ENCODE measurements around the gene MICU1. TPM values are rescaled to one million over a fixed set of nuclear protein-coding genes. Genes with fewer than 3 reads are reported as not detected.
"Not testable (repeated sequence)": the region's sequence is repeated elsewhere in the genome, so short reads cannot be mapped to it uniquely, and the experiment has no call there.

MICU1 gene
- total RNA-seq, 1 donor from 2014 or later: 29.2 TPM

GRCh38 chr10:72435570-72435969 lies 190.3 kb downstream of the MICU1 start:
- no peaks in the 10 kb centered on the region for H3K9me3 ChIP-seq

GRCh38 chr10:72430936-72431335 lies 194.9 kb downstream of the MICU1 start:
- H3K27ac ChIP-seq; DNase-seq (ENCODE audit: extremely low spot score in 2 of 2); H3K27me3 ChIP-seq; H3K4me3 ChIP-seq; H3K36me3 ChIP-seq; intact Hi-C loops (cut with DNase I); H3K4me1 ChIP-seq; H3K9me3 ChIP-seq: not testable (repeated sequence)

More at GRCh38 chr10:72435570-72435969, 190.3 kb downstream of the MICU1 start:
- no peaks in the 10 kb centered on the region for H3K4me1 ChIP-seq
- intact Hi-C loops (cut with DNase I): no loop called here
- no peaks in the 10 kb centered on the region for H3K27me3 ChIP-seq
- no peak overlapping the region for H3K4me3 ChIP-seq
- TF ChIP-seq CTCF (IDR thresholded peaks at IDR 0.05) (no peak), POLR2A (IDR thresholded peaks at IDR 0.05) (no peak), POLR2AphosphoS5 (IDR thresholded peaks at IDR 0.05; ENCODE audit: insufficient read depth in 1 of 2, low read depth in 1 of 2) (no peak)
- H3K27ac ChIP-seq: no peak overlapping the region
- no peak for DNase-seq (ENCODE audit: extremely low spot score in 2 of 2)
- no peaks in the 10 kb centered on the region for H3K36me3 ChIP-seq

GRCh38 chr10:72429931-72430330 lies 195.9 kb downstream of the MICU1 start:
- Histone ChIP-seq H3K9me3 (no peaks in the 10 kb centered on the region), H3K4me3 (no peak overlapping the region), H3K4me1 (no peaks in the 10 kb centered on the region), H3K27ac (no peak overlapping the region), H3K36me3 (no peaks in the 10 kb centered on the region), H3K27me3 (no peaks in the 10 kb centered on the region)
- intact Hi-C loops (cut with DNase I): no loop called here
- TF ChIP-seq POLR2A (IDR thresholded peaks at IDR 0.05): no peak
- no peak for TF ChIP-seq CTCF (IDR thresholded peaks at IDR 0.05)
- no peak for TF ChIP-seq POLR2AphosphoS5 (IDR thresholded peaks at IDR 0.05; ENCODE audit: insufficient read depth in 1 of 2, low read depth in 1 of 2)
- no peak for DNase-seq (ENCODE audit: extremely low spot score in 2 of 2)

GRCh38 chr10:72426986-72427385 lies 198.9 kb downstream of the MICU1 start:
- Histone ChIP-seq H3K4me3 (no peak overlapping the region), H3K9me3 (no peaks in the 10 kb centered on the region), H3K4me1 (no peaks in the 10 kb centered on the region), H3K27me3 (no peaks in the 10 kb centered on the region), H3K36me3 (peaks cover 0 to 4% of the 10 kb centered on the region in 2 donors), H3K27ac (no peak overlapping the region)
- TF ChIP-seq CTCF (IDR thresholded peaks at IDR 0.05) (no peak), POLR2A (IDR thresholded peaks at IDR 0.05) (no peak), POLR2AphosphoS5 (IDR thresholded peaks at IDR 0.05; ENCODE audit: insufficient read depth in 1 of 2, low read depth in 1 of 2) (no peak)
- intact Hi-C loops (cut with DNase I): no loop called here
- no peak for DNase-seq (ENCODE audit: extremely low spot score in 2 of 2)

- no peak for DNase-seq (ENCODE audit: extremely low spot score in 2 of 2)
- H3K27me3 ChIP-seq: no peaks in the 10 kb centered on the region
- intact Hi-C loops (cut with DNase I): no loop called here
- H3K4me1 ChIP-seq: no peaks in the 10 kb centered on the region
- no peak overlapping the region for H3K4me3 ChIP-seq
- no peaks in the 10 kb centered on the region for H3K9me3 ChIP-seq
- peaks cover 0 to 11% of the 10 kb centered on the region in 2 donors for H3K36me3 ChIP-seq
- no peak for TF ChIP-seq POLR2A (IDR thresholded peaks at IDR 0.05)
- TF ChIP-seq CTCF (IDR thresholded peaks at IDR 0.05): no peak
- TF ChIP-seq POLR2AphosphoS5 (IDR thresholded peaks at IDR 0.05; ENCODE audit: insufficient read depth in 1 of 2, low read depth in 1 of 2): no peak
- H3K27ac ChIP-seq: no peak overlapping the region
Measured at GRCh38 chr10:72425133-72425532, 200.7 kb downstream of the MICU1 start.

GRCh38 chr10:72424561-72424960 lies 201.3 kb downstream of the MICU1 start:
- intact Hi-C loops (cut with DNase I): no loop called here
- no peak for TF ChIP-seq POLR2AphosphoS5 (IDR thresholded peaks at IDR 0.05; ENCODE audit: insufficient read depth in 1 of 2, low read depth in 1 of 2)
- TF ChIP-seq POLR2A (IDR thresholded peaks at IDR 0.05): no peak
- no peak for TF ChIP-seq CTCF (IDR thresholded peaks at IDR 0.05)
- no peak overlapping the region for H3K27ac ChIP-seq
- DNase-seq (ENCODE audit: extremely low spot score in 2 of 2): no peak
- H3K9me3 ChIP-seq: no peaks in the 10 kb centered on the region
- no peak overlapping the region for H3K4me3 ChIP-seq
- no peaks in the 10 kb centered on the region for H3K27me3 ChIP-seq
- peaks cover 0 to 17% of the 10 kb centered on the region in 2 donors for H3K36me3 ChIP-seq
- H3K4me1 ChIP-seq: no peaks in the 10 kb centered on the region
